HCT116 (cell line): ENCODE data around the gene C20orf141. TPM values are rescaled to one million over a fixed set of nuclear protein-coding genes. Genes with fewer than 3 reads are reported as not detected.

ENCODE experiments used
- ATAC-seq: fragments of 200-7000 bp; cut with Tn5 transposase; 2 replicates; pipeline ENCODE4 v1.9.1; 2020; ENCODE audit warnings: mild to moderate bottlenecking, moderate library complexity
- BruUV-seq: library from RNA; stranded (reverse); fragments of 400-500 nt; replicated peaks from 2 replicates; lab custom pipeline; 2021; lab: Mats Ljungman, UMichigan
- CTCF ChIA-PET: fragments of 300-600 bp; sonication (Branson Sonifier 250); formaldehyde crosslinking; loops from one replicate; lab custom pipeline; 2021; ENCODE audit warnings: antibody characterized with exemption; lab: Charles Lee
- POLR2A ChIA-PET: fragments of 300-600, 350-600 bp; sonication (Branson Sonifier 250); formaldehyde crosslinking; loops from one replicate; lab custom pipeline; 2021; ENCODE audit warnings: antibody characterized with exemption; lab: Charles Lee
- RAD21 ChIA-PET, 2 experiments: fragments of 300-600 bp; sonication (Branson Sonifier 250); formaldehyde crosslinking; loops; one replicate each; lab custom pipeline; 2023; ENCODE audit warnings: low total read pairs in 2 of 2; ENCODE audit not compliant: uncharacterized antibody in 2 of 2, unreplicated experiment in 2 of 2, low non-redundant PET in 1 of 2; lab: Charles Lee
- DNase-seq: peaks from one replicate; pipeline ENCODE4 v3.0.0-alpha.2; 2010; ENCODE audit warnings: low read depth, low spot score
- H2AFZ ChIP-seq: fragments of 200-600 bp; shearing (Covaris generic), sonication (generic); 2 replicates; pipeline ENCODE4 v1.6.1; 2017; ENCODE audit warnings: low read depth, mixed run types, mixed read lengths, antibody characterized with exemption, low read length; ENCODE audit not compliant: poor library complexity, severe bottlenecking
- H3K27ac ChIP-seq: 2 replicates; pipeline ENCODE4 v1.5.1; 2012; ENCODE audit warnings: low read depth, low read length
- H3K27me3 ChIP-seq: fragments of 200-600 bp; sonication (generic); 2 replicates; pipeline ENCODE4 v1.6.1; 2016; ENCODE audit warnings: mixed run types, low read length, mixed read lengths; ENCODE audit not compliant: insufficient read depth
- H3K36me3 ChIP-seq, 2 experiments: fragments of 200-500 bp in 1 of 2; fragments of 200-600 bp in 1 of 2; sonication (Bioruptor generic) in 1 of 2; sonication (generic) in 1 of 2; 2 replicates each; pipeline versions ENCODE4 v1.5.1 to v1.6.1; 2014 to 2016; ENCODE audit warnings: low read length in 2 of 2, inconsistent platforms in 1 of 2, mixed read lengths in 1 of 2, mixed run types in 1 of 2; ENCODE audit not compliant: insufficient read depth in 2 of 2, control insufficient read depth in 1 of 2
- H3K4me1 ChIP-seq, 2 experiments: fragments of 200-600 bp in 1 of 2; sonication (generic) in 1 of 2; 2 replicates each; pipeline versions ENCODE4 v1.5.1 to v1.6.1; 2012 to 2017; ENCODE audit warnings: low read length in 2 of 2, inconsistent platforms in 1 of 2, mild to moderate bottlenecking in 1 of 2, mixed read lengths in 1 of 2, mixed run types in 1 of 2, moderate library complexity in 1 of 2; ENCODE audit not compliant: insufficient read depth in 2 of 2, control insufficient read depth in 1 of 2
- H3K4me2 ChIP-seq: fragments of 200-600 bp; sonication (generic); 2 replicates; pipeline ENCODE4 v1.6.1; 2017; ENCODE audit warnings: mixed run types, low read length, mixed read lengths
- H3K4me3 ChIP-seq, 2 experiments: fragments of 200-600 bp in 1 of 2; sonication (generic) in 1 of 2; replicated peaks in 1 of 2; 2 replicates each; pipeline ENCODE4 v1.5.1; 2011 to 2016; ENCODE audit warnings: low read length in 2 of 2, control low read depth in 1 of 2, low read depth in 1 of 2, mild to moderate bottlenecking in 1 of 2, mixed read lengths in 1 of 2, mixed run types in 1 of 2
- H3K79me2 ChIP-seq: fragments of 200-600 bp; sonication (generic); 2 replicates; pipeline ENCODE4 v1.6.1; 2017; ENCODE audit warnings: mild to moderate bottlenecking, mixed run types, low read length, moderate library complexity, mixed read lengths; ENCODE audit not compliant: insufficient read depth
- H3K9ac ChIP-seq: fragments of 200-600 bp; sonication (generic); 2 replicates; pipeline ENCODE4 v1.6.1; 2016; ENCODE audit warnings: low read length, mixed read lengths
- H3K9me2 ChIP-seq: fragments of 200-600 bp; sonication (generic), shearing (Covaris generic); 2 replicates; pipeline ENCODE4 v1.6.1; 2017; ENCODE audit warnings: mixed run types, mild to moderate bottlenecking, moderate library complexity; ENCODE audit not compliant: insufficient read depth
- H3K9me3 ChIP-seq, 2 experiments: fragments of 200-500 bp in 1 of 2; fragments of 200-600 bp in 1 of 2; sonication (Bioruptor generic) in 1 of 2; sonication (generic) in 1 of 2; 2 replicates each; pipeline ENCODE4 v1.6.1; 2014 to 2017; ENCODE audit warnings: low read length in 2 of 2, mixed read lengths in 2 of 2, inconsistent platforms in 1 of 2, low read depth in 1 of 2, mild to moderate bottlenecking in 1 of 2, mixed run types in 1 of 2, moderate library complexity in 1 of 2; ENCODE audit not compliant: control insufficient read depth in 1 of 2, insufficient read depth in 1 of 2
- H4K20me1 ChIP-seq: fragments of 200-600 bp; sonication (generic), shearing (Covaris generic); 2 replicates; pipeline ENCODE4 v1.6.1; 2017; ENCODE audit warnings: mixed run types, mild to moderate bottlenecking, moderate library complexity; ENCODE audit not compliant: insufficient read depth
- ATF3 ChIP-seq: IDR thresholded peaks from 2 replicates; pipeline ENCODE4 v1.6.1; 2012
- CBX3 ChIP-seq: IDR thresholded peaks from 2 replicates; pipeline ENCODE4 v1.6.1; 2012; ENCODE audit warnings: low read depth
- CEBPB ChIP-seq: IDR thresholded peaks from 2 replicates; pipeline ENCODE4 v1.6.1; 2012; ENCODE audit warnings: low read depth
- EGR1 ChIP-seq: IDR thresholded peaks from 2 replicates; pipeline ENCODE4 v1.6.1; 2012; ENCODE audit warnings: low read depth
- EZH2 ChIP-seq: fragments of 200-600 bp; sonication (generic); IDR thresholded peaks from 2 replicates; pipeline ENCODE4 v1.6.1; 2017; ENCODE audit warnings: antibody characterized with exemption, mixed run types
- EZH2phosphoT487 ChIP-seq: fragments of 200-600 bp; IDR thresholded peaks from 2 replicates; pipeline ENCODE4 v1.6.1; 2018; ENCODE audit warnings: antibody characterized with exemption, borderline replicate concordance
- FOSL1 ChIP-seq: IDR thresholded peaks from 2 replicates; pipeline ENCODE4 v1.6.1; 2012; ENCODE audit warnings: low read depth
- JUND ChIP-seq: IDR thresholded peaks from 2 replicates; pipeline ENCODE4 v1.6.1; 2012
- MAX ChIP-seq: IDR thresholded peaks from 2 replicates; pipeline ENCODE4 v1.6.1; 2012
- POLR2A ChIP-seq: IDR thresholded peaks from 2 replicates; pipeline ENCODE4 v1.7.0; 2011; ENCODE audit warnings: borderline replicate concordance; ENCODE audit not compliant: insufficient read depth, insufficient read length; ENCODE audit errors: extremely low read depth
- RAD21 ChIP-seq: IDR thresholded peaks from 2 replicates; pipeline ENCODE4 v1.6.1; 2012; ENCODE audit warnings: low read depth, mild to moderate bottlenecking
- REST ChIP-seq: IDR thresholded peaks from 2 replicates; pipeline ENCODE4 v1.6.1; 2012; ENCODE audit warnings: low read depth
- SIN3A ChIP-seq: IDR thresholded peaks from 2 replicates; pipeline ENCODE4 v1.6.1; 2012; ENCODE audit warnings: low read depth
- SP1 ChIP-seq: IDR thresholded peaks from 2 replicates; pipeline ENCODE4 v1.6.1; 2012; ENCODE audit warnings: low read depth
- TCF7L2 ChIP-seq: IDR thresholded peaks from 2 replicates; pipeline ENCODE4 v1.7.0; 2011; ENCODE audit warnings: borderline replicate concordance, inconsistent platforms; ENCODE audit not compliant: insufficient read depth, insufficient read length; ENCODE audit errors: extremely low read depth
- YY1 ChIP-seq: IDR thresholded peaks from 2 replicates; pipeline ENCODE4 v1.6.1; 2011; ENCODE audit warnings: low read length, low read depth, moderate library complexity, mild to moderate bottlenecking; ENCODE audit not compliant: insufficient replicate concordance; ENCODE audit errors: extremely low read depth
- ZBTB33 ChIP-seq: IDR thresholded peaks from 2 replicates; pipeline ENCODE4 v1.6.1; 2011; ENCODE audit warnings: mild to moderate bottlenecking, low read length, moderate library complexity; ENCODE audit not compliant: insufficient replicate concordance; ENCODE audit errors: extremely low read depth
- ZFX ChIP-seq: fragments of 450-650 bp; IDR thresholded peaks from 2 replicates; pipeline ENCODE4 v1.6.1; 2017
- ZNF274 ChIP-seq: fragments of 200-500 bp; sonication (Bioruptor generic); IDR thresholded peaks from 2 replicates; pipeline ENCODE4 v1.6.1; 2014; ENCODE audit warnings: mild to moderate bottlenecking, low read depth, low read length, inconsistent platforms
- intact Hi-C: fragments of 100-400 bp; cut with micrococcal nuclease; formaldehyde crosslinking; loops from 2 replicates; pipeline ENCODE4 v1.10.0; 2022
- total RNA-seq: library from RNA; stranded (reverse); gene quantifications from one replicate; pipeline ENCODE4 v1.2.1, GENCODE V29; 2021; ENCODE audit not compliant: unreplicated experiment

Gene C20orf141
- total RNA-seq, 1 experiment from 2014 or later: not detected

- Histone ChIP-seq H3K4me3 (no peak overlapping the region), H2AFZ (no peak overlapping the region), H3K9me3 (no peaks in the 10 kb centered on the region), H3K4me2 (peak overlapping the region; percentile 27; the same call in 1 of the 2 replicates), H3K79me2 (no peaks in the 10 kb centered on the region), H3K27me3 (peaks cover 4% of the 10 kb centered on the region; the same call in 1 of the 2 replicates), H3K9ac (no peak overlapping the region), H4K20me1 (no peaks in the 10 kb centered on the region), H3K4me1 (peaks cover 3 to 5% of the 10 kb centered on the region in 2 experiments; a peak in 2 of 4 replicates), H3K27ac (no peak overlapping the region), H3K9me2 (no peaks in the 10 kb centered on the region), H3K36me3 (no peaks in the 10 kb centered on the region)
- ATAC-seq: no peak
- TF ChIP-seq JUND: no peak
- TF ChIP-seq EZH2: no peak
- TF ChIP-seq CEBPB: no peak
- TF ChIP-seq SP1: no peak
- no peak for TF ChIP-seq ATF3
- TF ChIP-seq TCF7L2: no peak
- no peak for TF ChIP-seq FOSL1
- no peak for TF ChIP-seq MAX
- TF ChIP-seq CBX3: no peak
- no peak for TF ChIP-seq POLR2A
- no peak for TF ChIP-seq YY1
- TF ChIP-seq REST: no peak
- TF ChIP-seq RAD21: no peak
- TF ChIP-seq ZFX: no peak
- TF ChIP-seq EZH2phosphoT487: no peak
- TF ChIP-seq ZBTB33: no peak
- TF ChIP-seq ZNF274: no peak
- TF ChIP-seq EGR1: no peak
- TF ChIP-seq SIN3A: no peak
- intact Hi-C loops: no loop called here
- CTCF ChIA-PET: no interaction called here
- POLR2A ChIA-PET: no interaction called here
- BruUV-seq: no TSS peak
- RAD21 ChIA-PET: no interaction called here
- no peak for DNase-seq
Measured at GRCh38 chr20:2805689-2806350, 9.0 kb upstream of the C20orf141 start.
